WI38 (cell line): ENCODE results near the gene NDST4.

Experiments
- H3K4me3 ChIP-seq: 2 replicates; pipeline ENCODE4 v1.5.1; 2011; ENCODE audit warnings: low read depth, mild to moderate bottlenecking, control low read depth, low read length
- CTCF ChIP-seq: IDR thresholded peaks from 2 replicates; pipeline ENCODE4 v1.5.1; 2012; ENCODE audit warnings: low read depth, mild to moderate bottlenecking, control low read depth, low read length

Gene NDST4

GRCh38 chr4:114782415-114783214, 330.8 kb downstream of the NDST4 start:
- TF ChIP-seq CTCF: no peak
- H3K4me3 ChIP-seq: no peak overlapping the region

GRCh38 chr4:114780205-114780604, 333.2 kb downstream of the NDST4 start:
- TF ChIP-seq CTCF: no peak

More at GRCh38 chr4:114780205-114780604, 333.2 kb downstream of the NDST4 start:
- H3K4me3 ChIP-seq: no peak overlapping the region
